HG02981 (cell line): Measurements from ENCODE around the gene AFAP1L2.

ENCODE experiments used
- ATAC-seq: cut with Tn5 transposase; IDR thresholded peaks from one replicate; pipeline ENCODE4 v1.9.1; 2021; ENCODE audit warnings: mild to moderate bottlenecking, moderate library complexity; ENCODE audit not compliant: unreplicated experiment

The AFAP1L2 gene

DNA sequence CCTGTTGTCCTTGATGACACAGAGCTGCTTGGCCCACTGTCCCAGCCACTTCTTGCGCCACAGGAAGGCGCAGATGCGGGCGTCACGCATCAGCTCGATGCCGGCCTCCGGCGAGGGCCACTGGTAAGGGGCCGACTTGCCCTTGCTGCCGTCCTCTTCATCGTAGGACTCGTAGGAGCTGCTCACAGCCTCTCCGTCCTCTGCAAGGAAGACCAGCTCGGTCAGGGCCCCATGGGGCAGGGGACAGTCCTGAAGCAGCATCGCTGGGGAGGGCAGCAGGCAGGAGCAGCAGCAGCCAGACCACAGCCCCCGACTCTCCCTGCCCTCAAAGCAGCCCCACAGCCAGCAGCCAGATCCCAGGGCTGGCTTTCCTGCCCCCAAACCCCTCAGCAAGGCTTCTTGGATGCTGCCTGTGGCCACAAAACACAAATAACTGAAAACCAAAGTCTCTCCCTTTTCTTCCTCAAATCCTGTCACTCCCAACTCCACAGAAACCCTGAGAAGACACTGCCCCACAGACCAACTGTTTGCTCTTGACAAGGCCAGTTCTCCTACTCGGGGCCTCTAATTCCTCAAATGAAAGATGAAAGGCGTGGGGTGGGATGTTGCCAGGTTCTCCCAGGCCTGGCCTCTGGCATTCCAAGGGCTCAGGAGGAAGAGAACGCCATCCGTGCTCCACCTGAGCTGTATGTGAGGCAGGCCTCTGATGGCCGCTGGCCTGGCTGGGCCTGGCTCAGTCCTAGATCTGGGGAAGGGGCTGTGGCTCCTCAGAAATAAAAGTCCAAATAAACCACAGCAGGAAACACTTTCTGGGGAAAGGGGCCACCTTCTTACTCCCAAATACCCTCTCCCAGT is 88.5 kb downstream of the AFAP1L2 start:
- ATAC-seq, result no peak

DNA sequence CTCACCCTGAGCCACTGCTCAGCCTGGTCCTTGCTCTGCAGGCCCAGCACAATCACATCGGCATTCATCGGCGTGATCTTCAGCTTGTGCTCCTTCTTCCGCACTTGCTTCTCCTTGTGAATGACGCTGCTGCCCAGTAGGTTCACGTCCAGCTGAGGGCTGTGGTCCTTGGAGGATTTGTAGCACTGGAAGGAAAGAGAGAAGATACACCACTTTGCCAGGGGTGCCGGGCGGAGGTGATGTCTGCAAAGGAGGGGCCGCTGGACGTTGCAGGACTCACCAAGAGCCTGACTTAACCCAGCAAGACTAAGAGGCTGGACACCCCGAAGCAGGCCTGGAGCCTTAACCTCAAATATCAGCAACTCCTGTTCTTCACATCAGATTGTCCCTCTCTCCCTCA is 90.4 kb downstream of the AFAP1L2 start:
- ATAC-seq, result no peak

DNA sequence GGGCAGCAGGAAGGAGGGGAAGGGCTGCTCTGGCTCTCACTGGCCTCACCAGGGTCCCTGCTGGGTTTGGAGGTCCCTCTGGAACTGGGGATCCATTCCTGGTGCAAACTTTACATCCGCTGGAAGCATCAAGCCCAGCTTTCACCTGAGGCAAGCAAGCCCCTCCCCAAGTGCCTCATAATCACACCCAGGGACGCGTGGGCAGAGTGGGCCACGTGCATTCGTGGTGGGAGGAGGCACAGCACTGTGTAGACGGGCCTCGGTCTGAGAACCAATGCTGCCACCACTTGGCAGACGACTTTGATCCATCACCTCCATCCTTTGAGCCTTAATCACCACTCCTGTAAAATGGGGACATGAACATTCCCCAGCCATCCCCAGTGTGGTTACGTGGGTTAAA is 91.2 kb downstream of the AFAP1L2 start:
- no peak for ATAC-seq

DNA sequence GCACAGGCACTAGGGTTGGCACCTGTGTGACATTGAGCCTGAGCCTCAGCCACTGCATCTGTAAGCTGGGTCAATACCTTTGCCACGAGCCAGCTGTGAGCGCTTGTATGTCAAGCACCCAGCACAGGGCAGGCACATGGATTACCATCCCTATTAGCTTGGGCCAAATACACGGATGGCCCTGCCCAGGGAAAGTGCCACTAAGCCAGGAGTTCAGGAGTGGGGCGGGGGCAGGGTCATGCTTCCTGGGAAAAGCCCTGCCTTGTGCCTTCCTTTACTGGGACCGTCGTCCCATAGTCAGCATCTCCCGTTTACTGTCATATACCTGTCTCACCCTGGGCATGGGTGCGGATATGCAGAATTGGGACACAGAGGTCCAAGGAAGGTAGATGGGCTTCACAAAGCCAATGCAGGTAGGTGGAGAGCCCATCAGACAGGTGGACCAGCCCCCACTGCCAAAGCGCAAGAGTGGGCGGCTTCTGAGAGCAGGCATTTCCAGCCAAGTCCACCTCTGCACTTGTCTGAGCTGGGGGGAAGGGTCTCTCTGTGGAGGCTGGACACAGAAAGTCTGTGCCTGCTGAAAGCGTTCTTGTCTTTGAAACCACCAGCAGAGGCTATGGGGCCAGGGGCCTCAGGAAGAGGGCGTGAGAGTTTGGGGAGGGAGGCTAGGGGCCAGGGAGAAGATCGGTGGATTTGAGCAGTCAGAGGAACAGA is 92.6 kb downstream of the AFAP1L2 start:
- no peak for ATAC-seq

DNA sequence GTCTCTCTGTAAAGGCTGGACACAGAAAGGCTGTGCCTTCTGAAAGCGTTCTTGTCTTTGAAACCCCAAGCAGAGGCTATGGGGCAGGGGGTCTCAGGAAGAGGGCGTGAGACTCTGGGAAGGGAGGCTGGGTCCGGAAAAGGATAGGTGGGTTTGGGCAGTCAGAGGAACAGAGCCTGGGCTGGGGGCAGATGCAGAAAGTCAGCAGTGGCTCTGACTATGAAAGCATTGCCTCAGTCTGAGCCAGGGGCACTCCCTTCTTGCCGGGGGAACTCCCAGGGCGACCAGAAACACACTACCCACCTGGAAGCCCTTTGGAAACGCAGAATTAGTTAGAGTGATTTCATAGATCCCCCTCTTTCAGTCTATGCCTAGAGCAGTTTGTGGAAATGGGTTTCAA is 93.3 kb downstream of the AFAP1L2 start:
- no peak for ATAC-seq

DNA sequence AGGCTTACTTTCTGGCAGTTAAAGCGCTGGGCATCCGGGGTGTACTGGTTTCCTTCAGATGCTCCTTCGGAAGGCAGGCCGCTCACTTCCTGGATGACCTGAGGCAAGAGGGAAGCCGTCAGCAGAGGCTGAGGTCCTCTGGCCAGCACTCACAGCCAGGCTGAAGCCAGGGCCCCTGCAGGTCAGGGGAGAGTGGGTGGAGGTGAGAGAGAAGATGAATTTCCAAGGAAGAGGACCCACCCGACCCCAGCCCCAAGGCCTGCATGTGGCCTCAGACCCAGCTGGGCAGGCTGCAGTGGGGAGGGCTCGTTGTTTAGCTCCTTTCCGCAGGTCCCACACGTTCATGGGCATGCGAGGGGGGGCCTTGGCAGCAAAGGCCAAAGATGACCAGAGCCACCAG is 94.0 kb downstream of the AFAP1L2 start:
- no peak for ATAC-seq

DNA sequence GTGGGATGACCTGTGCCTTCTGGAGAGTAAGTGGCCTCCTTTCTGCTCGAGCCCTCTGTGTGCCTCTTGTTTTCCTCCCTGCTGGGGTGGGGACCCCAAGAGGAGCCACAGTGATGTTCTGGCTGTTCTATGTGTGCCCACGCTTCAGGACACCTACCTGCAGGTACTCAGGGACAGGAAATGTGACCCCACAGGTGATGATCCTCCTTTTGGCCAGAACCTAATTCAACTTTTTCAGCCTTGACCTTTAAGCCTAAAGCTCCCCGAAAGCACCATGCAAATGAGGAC is 95.0 kb downstream of the AFAP1L2 start:
- no peak for ATAC-seq

DNA sequence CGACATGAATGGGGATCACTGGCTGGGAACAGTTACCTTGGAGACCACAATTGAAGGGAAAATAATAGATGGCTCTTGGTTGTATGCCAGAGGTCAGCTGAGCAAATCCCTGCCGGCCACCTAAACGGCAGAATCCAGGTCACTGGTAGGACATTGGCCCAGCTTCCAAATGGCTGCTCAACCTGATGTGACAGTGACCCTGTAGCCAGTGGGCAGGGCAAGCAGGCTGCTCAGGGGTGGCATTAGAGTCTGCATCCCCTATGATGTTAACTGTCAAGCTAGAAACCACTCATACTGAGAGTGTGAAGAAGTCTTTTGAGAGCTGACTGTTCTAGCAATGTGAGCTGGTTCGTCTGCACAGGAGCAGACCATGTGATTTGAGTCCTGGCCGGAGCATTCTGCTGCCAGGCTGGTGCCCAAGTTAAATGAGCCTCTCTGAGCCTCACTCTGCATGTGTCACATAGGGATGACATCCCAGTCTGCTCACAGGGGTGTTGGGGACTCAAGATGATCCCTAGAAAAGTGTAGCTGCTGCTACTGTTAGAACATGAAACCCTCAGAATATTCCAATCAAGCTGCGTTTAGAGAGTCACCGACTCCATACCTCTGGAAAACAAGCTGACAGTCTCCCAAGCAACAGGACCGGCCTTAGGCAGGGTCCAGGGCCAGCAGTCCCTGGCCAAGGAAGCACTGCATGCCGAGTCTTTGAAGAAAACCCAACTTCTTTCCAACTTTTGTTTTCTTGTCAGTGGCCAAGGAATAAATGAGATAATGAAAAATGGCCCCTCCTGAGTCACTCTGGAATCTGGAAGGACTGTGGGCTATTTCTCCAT is 95.6 kb downstream of the AFAP1L2 start:
- no peak for ATAC-seq

DNA sequence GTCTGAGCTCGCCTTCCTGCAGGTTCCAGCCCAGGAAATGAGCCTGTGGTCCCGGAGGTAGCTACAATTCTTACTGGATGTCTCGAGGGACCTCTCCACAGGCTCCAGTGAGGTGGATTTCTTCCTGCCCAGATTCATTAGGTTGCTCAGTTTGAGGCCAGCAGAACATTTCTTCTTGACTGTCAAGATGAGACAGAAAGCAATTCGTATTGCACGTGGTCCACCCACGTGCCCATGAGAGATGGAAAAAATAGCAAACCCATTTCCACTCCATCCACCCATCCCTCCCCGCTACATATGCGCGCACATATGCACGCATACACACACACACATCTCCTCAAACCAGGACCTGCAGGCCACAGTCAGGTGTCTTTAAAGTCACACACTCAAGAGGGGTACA is 96.6 kb downstream of the AFAP1L2 start:
- no peak for ATAC-seq

DNA sequence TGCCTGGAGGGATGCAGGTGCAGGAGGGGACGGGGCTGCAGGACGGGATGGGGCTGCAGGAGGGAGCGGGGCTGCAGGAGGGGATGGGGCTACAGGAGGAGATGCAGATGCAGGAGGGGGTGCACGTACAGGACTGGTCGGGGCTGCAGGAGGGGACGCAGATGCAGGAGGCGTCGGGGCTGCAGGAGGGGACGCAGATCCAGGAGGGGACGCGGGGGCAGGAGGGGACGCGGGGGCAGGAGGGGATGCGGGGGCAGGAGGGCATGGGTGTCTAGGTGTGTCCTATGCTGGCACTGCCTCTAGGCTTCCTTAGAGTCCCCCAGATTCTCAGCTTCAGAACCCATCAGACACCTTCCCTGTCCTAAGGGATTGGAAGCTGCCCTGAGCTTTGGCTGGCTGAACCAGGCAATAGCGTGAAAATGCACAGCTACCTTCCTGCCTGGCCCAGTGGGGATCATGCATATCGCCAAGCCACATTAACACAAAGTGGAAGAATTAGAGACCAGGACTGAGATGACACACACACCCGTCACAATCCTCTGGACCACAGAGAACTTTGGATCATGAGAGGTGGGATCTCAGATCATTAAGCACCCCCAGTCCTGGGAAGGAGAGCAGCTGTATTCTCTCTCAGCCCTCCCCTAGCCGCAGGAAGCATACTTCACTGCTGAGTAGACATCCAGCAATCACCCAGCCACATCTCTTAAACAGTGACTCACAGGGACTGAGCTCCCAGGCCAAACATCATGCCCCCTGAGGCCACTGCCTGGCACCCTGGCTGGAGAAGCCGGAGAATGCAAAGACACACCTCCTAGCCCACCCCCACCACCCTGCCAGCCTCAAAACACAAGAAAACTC is 98.0 kb downstream of the AFAP1L2 start:
- no peak for ATAC-seq

DNA sequence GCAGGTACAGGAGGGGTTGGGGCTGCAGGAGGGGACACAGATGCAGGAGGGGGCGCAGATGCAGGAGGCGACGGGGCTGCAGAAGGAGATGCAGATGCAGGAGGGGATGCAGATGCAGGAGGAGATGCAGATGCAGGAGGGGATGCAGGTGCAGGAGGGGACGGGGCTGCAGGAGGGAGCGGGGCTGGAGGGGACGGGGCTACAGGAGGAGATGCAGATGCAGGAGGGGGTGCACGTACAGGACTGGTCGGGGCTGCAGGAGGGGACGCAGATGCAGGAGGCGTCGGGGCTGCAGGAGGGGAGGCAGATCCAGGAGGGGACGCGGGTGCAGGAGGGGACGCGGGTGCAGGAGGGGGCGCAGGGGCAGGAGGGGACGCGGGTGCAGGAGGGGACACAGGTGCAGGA is 98.8 kb downstream of the AFAP1L2 start:
- ATAC-seq, result no peak

DNA sequence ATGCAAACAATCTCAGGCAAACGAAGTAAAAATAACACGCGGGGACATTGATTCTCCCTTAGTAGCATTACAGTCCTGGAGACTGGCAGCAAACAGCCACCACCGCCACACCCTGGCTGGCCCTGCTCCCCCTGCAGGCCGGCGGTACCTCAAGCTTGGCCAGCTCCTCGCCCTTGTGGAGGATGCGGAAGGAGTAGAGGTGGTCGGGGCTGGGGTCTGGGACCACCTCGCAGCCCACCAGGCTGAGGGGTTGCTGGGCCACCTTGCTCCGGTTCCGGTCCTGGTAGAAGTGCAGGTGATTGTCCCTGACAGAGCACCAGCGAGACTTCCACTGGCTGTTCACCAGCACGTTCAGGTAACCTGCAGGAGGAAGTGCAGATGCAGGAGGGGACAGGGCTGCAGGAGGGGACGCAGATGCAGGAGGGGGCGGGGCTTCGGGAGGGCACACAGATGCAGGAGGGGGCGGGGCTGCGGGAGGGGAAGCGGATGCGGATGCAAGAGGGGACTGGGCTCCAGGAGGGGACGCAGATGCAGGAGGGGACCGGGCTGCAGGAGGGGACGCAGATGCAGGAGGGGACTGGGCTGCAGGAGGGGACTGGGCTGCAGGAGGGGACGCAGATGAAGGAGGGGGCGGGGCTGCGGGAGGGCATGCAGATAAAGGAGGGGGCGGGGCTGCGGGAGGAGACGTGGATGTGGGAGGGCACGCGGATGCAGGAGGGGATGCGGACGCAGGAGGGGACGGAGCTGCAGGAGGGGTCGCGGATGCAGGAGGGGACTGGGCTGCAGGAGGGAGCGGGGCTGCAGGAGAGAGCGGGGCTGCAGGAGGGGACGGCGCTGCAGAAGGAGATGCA is 99.5 kb downstream of the AFAP1L2 start:
- ATAC-seq, result peak; percentile 52

DNA sequence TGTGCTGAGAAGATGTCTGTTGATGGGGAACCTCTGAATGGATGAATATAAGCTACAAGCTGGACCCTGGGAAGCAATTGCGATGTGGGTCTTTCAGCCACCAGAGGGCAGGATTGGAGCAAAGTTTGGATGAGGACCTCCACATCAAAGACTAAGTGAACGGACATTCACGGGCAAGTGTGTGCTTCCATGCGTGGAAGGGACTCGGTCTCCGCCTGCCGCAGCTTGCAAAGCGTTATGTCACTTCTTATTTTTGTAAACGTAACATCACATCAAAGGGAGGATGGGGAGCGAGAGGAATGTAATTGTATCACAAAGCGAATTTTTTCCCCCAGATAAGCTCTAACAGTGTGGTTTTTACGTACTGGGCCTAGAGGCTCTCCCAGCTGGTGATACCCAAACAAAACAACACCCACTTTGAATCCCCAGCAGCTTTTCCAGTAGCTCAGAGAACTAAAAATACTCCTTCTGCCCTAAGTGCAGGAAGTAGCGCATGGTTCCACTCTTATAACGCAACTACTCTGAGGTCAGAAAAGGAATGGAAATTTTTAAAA is 100.2 kb downstream of the AFAP1L2 start:
- peak; percentile 77 for ATAC-seq

DNA sequence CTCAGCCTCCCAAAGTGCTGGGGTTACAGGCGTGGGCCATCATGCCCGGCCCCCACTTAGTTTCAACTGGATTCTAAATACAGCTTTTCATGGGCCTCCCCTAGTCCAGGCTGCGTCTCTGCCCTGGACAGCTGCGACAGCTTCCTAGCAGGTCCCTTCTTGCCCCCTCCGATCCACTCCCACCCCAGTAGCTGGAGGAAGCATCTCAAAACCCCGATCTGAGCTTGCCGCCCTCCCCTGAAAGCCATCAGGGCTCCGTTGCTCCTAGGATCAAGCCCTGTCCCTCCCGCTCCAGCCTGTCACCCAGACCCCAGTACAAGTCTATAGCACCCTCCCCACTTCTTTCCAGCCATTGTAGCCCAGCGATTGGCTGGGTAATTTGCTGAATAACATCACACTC is 100.7 kb downstream of the AFAP1L2 start:
- ATAC-seq, result peak; percentile 4

DNA sequence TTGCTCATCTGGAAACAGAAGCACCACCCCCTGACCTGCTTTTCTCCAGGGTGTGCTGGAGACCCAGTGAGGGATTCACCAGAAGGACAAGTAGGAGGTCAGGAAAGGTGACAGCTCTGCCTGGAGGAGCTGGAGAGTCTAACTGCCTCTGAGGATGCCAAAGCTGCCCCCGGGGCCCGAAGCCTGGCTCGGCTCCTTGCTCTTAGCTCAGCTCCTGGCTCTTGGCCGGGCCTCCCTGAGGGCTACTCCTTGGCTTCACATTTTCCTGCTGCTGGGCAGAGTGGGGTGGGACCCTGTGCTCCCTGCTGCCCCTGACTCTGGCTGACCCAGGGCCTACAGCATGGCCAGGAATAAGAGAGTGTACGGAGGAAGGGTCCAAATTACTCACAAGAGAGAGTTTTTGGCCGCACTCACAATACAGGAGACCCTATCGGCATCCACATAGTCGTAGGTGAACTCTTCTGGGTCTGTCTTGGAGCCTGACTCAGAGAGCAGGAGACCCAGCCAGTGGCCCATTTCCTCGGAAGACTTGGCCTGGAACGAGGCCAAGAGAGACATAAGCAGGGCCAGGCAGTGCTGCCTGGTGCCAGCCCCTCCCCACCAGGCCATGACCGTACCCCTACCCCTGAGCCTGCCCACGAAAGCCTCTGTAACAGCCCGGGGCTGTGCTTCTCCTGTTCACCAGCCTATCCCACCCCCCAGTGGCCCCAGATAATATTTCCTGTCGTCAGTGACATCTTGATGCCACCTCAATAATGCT is 102.2 kb downstream of the AFAP1L2 start:
- no peak for ATAC-seq

DNA sequence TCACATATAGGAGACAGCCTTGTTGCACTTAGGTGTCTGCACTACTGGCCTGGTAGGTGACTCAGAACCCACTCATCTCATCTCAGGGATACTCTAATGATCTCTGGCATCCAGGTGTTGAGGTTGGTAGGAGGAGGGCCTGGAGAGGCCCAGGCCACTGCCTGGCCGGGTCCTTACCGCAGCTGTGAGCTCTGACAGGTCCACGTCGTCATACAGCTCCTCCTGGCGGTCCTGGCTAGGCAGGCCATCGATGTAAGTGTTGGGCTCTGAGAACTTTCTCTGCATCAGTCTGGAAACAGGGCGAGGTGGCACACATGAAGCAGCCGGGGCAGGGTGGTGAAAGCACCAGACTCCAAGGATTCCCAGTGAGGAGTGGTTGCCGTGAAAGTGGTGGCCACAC is 103.1 kb downstream of the AFAP1L2 start:
- ATAC-seq, result no peak

DNA sequence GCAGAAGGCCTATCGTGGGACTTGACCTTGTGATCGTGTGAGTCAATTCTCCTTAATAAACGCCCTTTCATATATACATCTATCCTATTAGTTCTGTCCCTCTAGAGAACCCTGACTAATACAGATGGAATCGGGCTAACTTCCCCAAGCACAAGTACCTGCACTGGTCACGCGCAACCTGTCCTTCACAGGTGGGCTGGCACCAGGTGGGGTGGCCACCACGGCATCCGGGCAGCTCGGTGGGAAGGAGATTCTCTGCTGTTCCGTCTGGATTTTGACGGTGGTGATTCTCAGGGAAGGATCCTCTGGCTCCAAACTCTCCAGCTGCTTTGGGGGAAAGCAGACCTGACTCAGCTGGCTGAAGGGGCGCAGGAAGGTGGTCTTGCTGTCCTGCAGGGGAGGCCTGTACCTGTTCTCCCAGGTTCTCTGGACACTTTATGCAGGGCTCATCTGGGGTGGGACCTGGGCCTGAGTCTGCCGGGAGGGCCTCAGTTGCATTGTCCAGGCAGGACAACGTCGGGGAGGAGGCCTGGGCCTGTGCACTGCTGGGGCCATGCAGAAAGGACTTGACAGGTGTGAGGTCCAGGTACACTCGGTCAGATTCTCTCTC is 104.2 kb downstream of the AFAP1L2 start:
- no peak for ATAC-seq

DNA sequence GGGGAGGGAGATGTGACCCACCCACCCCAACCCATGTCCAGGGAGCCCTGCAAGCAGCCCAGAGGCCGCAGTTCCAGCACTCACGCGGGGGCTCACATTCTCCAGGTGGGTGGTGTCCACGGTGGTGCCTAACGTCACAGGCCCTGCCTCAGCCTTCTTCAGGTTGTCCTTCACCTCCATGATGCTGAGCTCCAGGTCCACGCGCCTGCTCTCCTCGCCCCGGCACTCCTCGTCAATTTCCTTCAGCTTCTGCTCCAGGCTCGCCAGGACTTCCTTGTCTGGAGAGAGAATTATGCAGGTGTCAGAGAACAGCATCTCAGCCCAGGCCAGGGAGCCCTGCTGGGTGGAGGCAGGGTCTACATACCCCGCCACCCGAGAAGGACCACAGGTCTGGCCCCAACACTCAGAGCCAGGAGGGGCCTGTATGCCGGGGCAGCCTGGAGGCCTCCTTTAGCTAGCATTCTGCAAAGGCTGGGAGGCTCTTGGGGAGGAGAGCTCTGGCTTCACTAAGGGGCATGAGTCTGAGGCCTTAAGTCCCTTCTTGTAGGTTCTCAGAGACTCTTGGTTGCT is 107.1 kb downstream of the AFAP1L2 start:
- ATAC-seq, result no peak
